C4-2B (cell line): ENCODE results near the gene STK38.

Source experiments
- CTCF ChIP-seq: fragments of 450-650 bp; conservative IDR thresholded peaks from 2 replicates; pipeline ENCODE4 v1.5.1; 2017; ENCODE audit warnings: mild to moderate bottlenecking
- ZFX ChIP-seq: fragments of 450-650 bp; IDR thresholded peaks from 2 replicates; pipeline ENCODE4 v1.6.1; 2017

- TF ChIP-seq CTCF (no peak), ZFX (no peak)
Observed at GRCh38 chr6:36478051-36478526, 69.2 kb downstream of the STK38 start.
